Measurements from ENCODE around the gene ZNF598.

The ZNF598 gene

DNA sequence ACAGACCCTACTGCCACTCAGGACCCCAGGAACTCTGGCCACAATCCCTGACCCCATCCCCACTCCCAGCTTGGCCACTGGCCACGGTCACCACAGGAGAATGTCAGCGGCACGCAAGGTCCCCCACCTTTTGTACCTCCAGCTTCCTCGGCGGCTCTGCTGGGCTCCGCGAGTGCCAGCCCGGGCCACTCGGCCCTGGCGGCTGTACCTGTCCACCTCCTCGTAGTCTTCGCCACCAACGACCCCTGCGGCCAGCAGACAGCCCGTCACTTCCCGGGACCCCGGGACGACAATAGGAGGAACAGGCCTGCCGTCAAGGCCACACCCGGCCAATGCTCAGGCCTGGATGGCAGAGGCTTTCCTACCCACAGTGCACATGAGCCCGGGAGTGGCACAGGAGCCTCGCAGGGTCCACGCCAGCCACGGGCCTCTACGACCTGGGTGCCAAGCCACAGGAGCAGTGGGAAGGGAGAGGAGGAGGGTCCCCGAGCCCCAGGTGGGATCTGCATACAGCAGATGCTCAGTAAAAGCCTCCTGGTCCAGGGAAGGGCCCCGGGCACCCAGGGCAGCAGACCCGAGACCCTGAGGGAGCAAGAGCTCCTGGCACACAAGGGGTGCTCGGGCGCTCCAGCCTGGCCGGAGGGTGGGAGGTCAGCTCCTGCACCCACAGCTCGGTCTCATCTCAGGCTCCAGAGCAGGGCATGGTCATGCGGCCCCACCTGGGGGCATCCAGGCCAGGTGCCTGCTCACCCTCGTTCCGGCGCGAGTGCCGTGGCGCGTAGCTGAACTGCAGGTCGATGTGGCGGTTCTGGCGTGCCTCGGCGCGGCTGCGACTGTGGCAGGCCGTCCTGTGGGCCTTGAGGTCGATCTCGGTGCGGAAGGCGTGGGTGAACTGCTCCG lies 7.9 kb downstream of the ZNF598 start:
- peaks cover 92% of the 10 kb centered on the region for H3K36me3 Mint-ChIP-seq (ENCODE audit: low read depth)
- H3K4me3 Mint-ChIP-seq: no peak overlapping the region
- intact Hi-C loops (cut with micrococcal nuclease): no loop called here

GRCh38 chr16:2001035-2001434 lies 8.6 kb downstream of the ZNF598 start:
- H3K27ac Mint-ChIP-seq: no peak overlapping the region
- H3K27me3 Mint-ChIP-seq: peaks cover 1% of the 10 kb centered on the region
- no peak overlapping the region for H3K4me3 Mint-ChIP-seq
- H3K9me3 Mint-ChIP-seq: no peaks in the 10 kb centered on the region
- peaks cover 33% of the 10 kb centered on the region for H3K4me1 Mint-ChIP-seq (ENCODE audit: low read depth)
- intact Hi-C loops (cut with micrococcal nuclease): no loop called here
- H3K36me3 Mint-ChIP-seq (ENCODE audit: low read depth): peaks cover 90% of the 10 kb centered on the region

More for the DNA sequence above, 7.9 kb downstream of the ZNF598 start:
- Mint-ChIP-seq H3K4me1 (ENCODE audit: low read depth) (peaks cover 40% of the 10 kb centered on the region), H3K27ac (no peak overlapping the region), H3K9me3 (no peaks in the 10 kb centered on the region), H3K27me3 (peaks cover 2% of the 10 kb centered on the region)

DNA sequence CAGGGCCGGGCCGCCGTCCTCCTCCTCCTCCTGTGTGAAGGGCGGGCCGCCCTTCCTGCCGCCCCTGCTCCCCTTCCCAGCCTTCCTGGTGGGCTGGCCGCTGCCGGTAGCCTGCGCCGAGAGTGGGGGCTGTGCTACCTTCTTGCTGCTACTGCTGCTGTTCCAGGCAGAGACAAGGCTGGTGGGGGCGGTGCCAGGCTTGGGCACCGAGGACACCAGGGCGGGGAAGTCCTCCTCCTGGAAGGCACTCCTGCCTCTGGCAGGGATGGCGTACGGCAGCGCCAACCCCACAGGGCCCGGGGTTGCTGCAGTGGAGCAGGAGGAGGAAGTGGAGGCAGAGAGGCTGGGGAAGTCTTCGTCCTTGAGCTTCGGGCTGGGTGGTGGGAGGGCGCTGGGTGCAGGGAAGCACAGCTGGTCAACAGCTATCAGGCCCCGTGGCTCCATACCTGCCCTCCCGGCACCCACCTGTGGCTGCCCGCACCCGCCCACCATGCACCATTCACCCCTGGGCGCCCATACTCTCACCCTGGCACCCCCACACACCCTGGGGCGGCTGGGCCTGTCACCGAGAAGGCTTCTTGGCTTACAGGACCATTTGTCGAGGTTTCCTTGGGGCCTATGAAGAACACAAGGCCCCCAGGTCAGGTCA lies 9.6 kb downstream of the ZNF598 start:
- H3K4me1 Mint-ChIP-seq (ENCODE audit: low read depth): peaks cover 23% of the 10 kb centered on the region
- peaks cover 81% of the 10 kb centered on the region for H3K36me3 Mint-ChIP-seq (ENCODE audit: low read depth)
- H3K4me3 Mint-ChIP-seq: no peak overlapping the region
- H3K27ac Mint-ChIP-seq: no peak overlapping the region
- intact Hi-C loops (cut with micrococcal nuclease): no loop called here
- H3K27me3 Mint-ChIP-seq: no peaks in the 10 kb centered on the region
- H3K9me3 Mint-ChIP-seq: no peaks in the 10 kb centered on the region

GRCh38 chr16:1998852-1999801 lies 10.5 kb downstream of the ZNF598 start:
- Mint-ChIP-seq H3K4me1 (ENCODE audit: low read depth) (peaks cover 14% of the 10 kb centered on the region), H3K36me3 (ENCODE audit: low read depth) (peaks cover 74% of the 10 kb centered on the region), H3K27me3 (no peaks in the 10 kb centered on the region), H3K9me3 (no peaks in the 10 kb centered on the region), H3K4me3 (no peak overlapping the region), H3K27ac (no peak overlapping the region)
- intact Hi-C loops (cut with micrococcal nuclease): no loop called here

GRCh38 chr16:1998360-1998835 lies 11.2 kb downstream of the ZNF598 start:
- H3K27me3 Mint-ChIP-seq: peaks cover 2% of the 10 kb centered on the region
- intact Hi-C loops (cut with micrococcal nuclease): no loop called here
- no peak overlapping the region for H3K27ac Mint-ChIP-seq
- H3K9me3 Mint-ChIP-seq: no peaks in the 10 kb centered on the region
- H3K4me3 Mint-ChIP-seq: no peak overlapping the region
- peaks cover 72% of the 10 kb centered on the region for H3K36me3 Mint-ChIP-seq (ENCODE audit: low read depth)
- H3K4me1 Mint-ChIP-seq (ENCODE audit: low read depth): peaks cover 12% of the 10 kb centered on the region

- Mint-ChIP-seq H3K27me3 (peaks cover 9% of the 10 kb centered on the region), H3K27ac (no peak overlapping the region), H3K9me3 (no peaks in the 10 kb centered on the region), H3K4me3 (no peak overlapping the region), H3K36me3 (ENCODE audit: low read depth) (peaks cover 65% of the 10 kb centered on the region), H3K4me1 (ENCODE audit: low read depth) (peaks cover 12% of the 10 kb centered on the region)
- intact Hi-C loops (cut with micrococcal nuclease): no loop called here
These were observed 11.9 kb downstream of the ZNF598 start for GRCh38 chr16:1997494-1998359.

DNA sequence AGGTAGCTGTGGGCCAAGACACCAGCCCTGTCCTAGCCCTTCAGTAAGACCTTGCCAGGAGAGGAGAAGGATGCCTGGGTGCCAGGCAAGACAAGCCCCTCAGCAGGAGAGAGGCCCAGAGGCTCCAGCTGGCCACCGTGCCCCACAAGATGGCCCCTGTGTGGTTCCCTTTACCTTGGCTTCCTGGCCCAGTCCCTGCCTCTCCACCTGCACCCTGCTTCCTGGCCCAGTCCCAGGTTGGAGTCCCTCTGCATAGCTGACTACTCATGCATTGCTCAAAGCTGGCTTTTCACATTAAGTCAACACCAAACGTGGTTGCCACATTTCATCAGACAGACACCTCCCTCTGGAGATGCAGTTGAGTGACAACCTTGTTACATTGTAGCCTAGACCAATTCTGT lies 15.9 kb downstream of the ZNF598 start:
- no peaks in the 10 kb centered on the region for H3K9me3 Mint-ChIP-seq
- peaks cover 15% of the 10 kb centered on the region for H3K4me1 Mint-ChIP-seq (ENCODE audit: low read depth)
- intact Hi-C loops (cut with micrococcal nuclease): no loop called here
- H3K36me3 Mint-ChIP-seq (ENCODE audit: low read depth): peaks cover 25% of the 10 kb centered on the region
- H3K27me3 Mint-ChIP-seq: peaks cover 38% of the 10 kb centered on the region
- H3K27ac Mint-ChIP-seq: peak overlapping the region; percentile 32
- no peak overlapping the region for H3K4me3 Mint-ChIP-seq

- no peak overlapping the region for H3K4me3 Mint-ChIP-seq
- peak overlapping the region; percentile 32 for H3K27ac Mint-ChIP-seq
- intact Hi-C loops (cut with micrococcal nuclease): no loop called here
- H3K9me3 Mint-ChIP-seq: no peaks in the 10 kb centered on the region
- H3K36me3 Mint-ChIP-seq (ENCODE audit: low read depth): peaks cover 17% of the 10 kb centered on the region
- H3K4me1 Mint-ChIP-seq (ENCODE audit: low read depth): peaks cover 15% of the 10 kb centered on the region
- peaks cover 45% of the 10 kb centered on the region for H3K27me3 Mint-ChIP-seq
These were observed 16.8 kb downstream of the ZNF598 start for GRCh38 chr16:1992704-1993317.

- H3K27ac Mint-ChIP-seq: peak overlapping the region; percentile 69
- H3K27me3 Mint-ChIP-seq: peaks cover 48% of the 10 kb centered on the region
- peaks cover 17% of the 10 kb centered on the region for H3K36me3 Mint-ChIP-seq (ENCODE audit: low read depth)
- intact Hi-C loops (cut with micrococcal nuclease): no loop called here
- H3K9me3 Mint-ChIP-seq: no peaks in the 10 kb centered on the region
- peak overlapping the region; percentile 66 for H3K4me3 Mint-ChIP-seq
- H3K4me1 Mint-ChIP-seq (ENCODE audit: low read depth): peaks cover 15% of the 10 kb centered on the region
These were observed 17.5 kb downstream of the ZNF598 start for GRCh38 chr16:1991948-1992703.

- Mint-ChIP-seq H3K27me3 (peaks cover 51% of the 10 kb centered on the region), H3K4me1 (ENCODE audit: low read depth) (peaks cover 20% of the 10 kb centered on the region), H3K36me3 (ENCODE audit: low read depth) (peaks cover 17% of the 10 kb centered on the region), H3K4me3 (peak overlapping the region; percentile 66), H3K9me3 (no peaks in the 10 kb centered on the region), H3K27ac (peak overlapping the region; percentile 69)
- intact Hi-C loops (cut with micrococcal nuclease): no loop called here
These were observed 18.1 kb downstream of the ZNF598 start for GRCh38 chr16:1991588-1991947.

DNA sequence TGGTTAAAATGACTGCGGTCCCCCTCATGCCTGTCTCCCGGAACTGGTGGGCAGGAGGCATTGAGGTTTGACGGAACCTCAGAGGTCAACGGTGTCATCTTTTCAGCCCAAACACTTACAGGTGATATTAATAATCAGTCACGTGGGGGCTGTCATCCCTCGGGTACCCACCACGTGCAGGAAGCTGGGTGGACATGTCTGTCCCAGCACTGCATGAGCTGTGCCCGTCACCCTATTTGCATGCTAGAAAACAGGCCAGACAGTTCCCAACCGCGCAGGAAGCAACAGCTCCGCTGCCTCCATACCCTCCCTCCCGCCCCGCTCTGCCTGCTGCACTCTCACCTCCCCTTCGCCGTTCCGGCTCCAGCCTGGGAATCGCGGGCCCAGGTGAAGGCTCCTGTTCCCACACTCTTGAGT lies 18.5 kb downstream of the ZNF598 start:
- Mint-ChIP-seq H3K27me3 (peaks cover 52% of the 10 kb centered on the region), H3K36me3 (ENCODE audit: low read depth) (peaks cover 18% of the 10 kb centered on the region), H3K4me1 (ENCODE audit: low read depth) (peaks cover 24% of the 10 kb centered on the region), H3K27ac (peak overlapping the region; percentile 69), H3K9me3 (no peaks in the 10 kb centered on the region), H3K4me3 (peak overlapping the region; percentile 66)
- intact Hi-C loops (cut with micrococcal nuclease): no loop called here
